ENCODE data around the gene GRM8. TPM values are rescaled to one million over a fixed set of nuclear protein-coding genes. Genes with fewer than 3 reads are reported as not detected.

Gene GRM8
- polyA plus RNA-seq, 1 donor from 2014 or later: 1.5 TPM

DNA sequence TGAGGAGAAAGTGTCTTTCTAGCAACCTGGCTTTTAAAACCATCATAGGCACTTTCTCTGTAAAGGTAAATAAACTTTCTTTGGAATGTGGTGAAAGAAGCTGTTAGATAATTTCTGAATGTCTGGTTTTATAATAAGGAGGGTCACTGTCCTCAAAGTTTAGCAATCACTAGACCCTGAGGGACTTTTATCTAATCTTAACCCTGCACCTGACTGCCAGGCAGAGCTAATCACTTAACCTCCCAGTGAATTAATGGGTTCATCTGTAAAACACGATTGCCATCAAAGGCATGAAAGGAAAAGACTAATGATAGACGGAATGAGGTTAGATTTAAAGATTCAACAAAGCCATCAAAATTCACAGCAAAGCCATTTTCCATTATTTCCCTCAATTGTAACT, 553.8 kb downstream of the GRM8 start:
- TF ChIP-seq MXI1 (conservative IDR thresholded peaks at IDR 0.05; ENCODE audit: poor library complexity, severe bottlenecking) (no peak), TAF1 (IDR thresholded peaks at IDR 0.05; ENCODE audit: low read depth) (no peak), SMC3 (conservative IDR thresholded peaks at IDR 0.05; ENCODE audit: poor library complexity) (no peak), EZH2 (IDR thresholded peaks at IDR 0.05; ENCODE audit: borderline replicate concordance, insufficient read depth, low read length, poor library complexity, severe bottlenecking) (no peak), EP300 (conservative IDR thresholded peaks at IDR 0.05; ENCODE audit: poor library complexity, severe bottlenecking) (no peak), RAD21 (conservative IDR thresholded peaks at IDR 0.05) (no peak), CTCF (IDR thresholded peaks at IDR 0.05; ENCODE audit: poor library complexity, severe bottlenecking) (no peak), POLR2AphosphoS5 (IDR thresholded peaks at IDR 0.05) (no peak)
- TF ChIP-seq, protein P1, sequence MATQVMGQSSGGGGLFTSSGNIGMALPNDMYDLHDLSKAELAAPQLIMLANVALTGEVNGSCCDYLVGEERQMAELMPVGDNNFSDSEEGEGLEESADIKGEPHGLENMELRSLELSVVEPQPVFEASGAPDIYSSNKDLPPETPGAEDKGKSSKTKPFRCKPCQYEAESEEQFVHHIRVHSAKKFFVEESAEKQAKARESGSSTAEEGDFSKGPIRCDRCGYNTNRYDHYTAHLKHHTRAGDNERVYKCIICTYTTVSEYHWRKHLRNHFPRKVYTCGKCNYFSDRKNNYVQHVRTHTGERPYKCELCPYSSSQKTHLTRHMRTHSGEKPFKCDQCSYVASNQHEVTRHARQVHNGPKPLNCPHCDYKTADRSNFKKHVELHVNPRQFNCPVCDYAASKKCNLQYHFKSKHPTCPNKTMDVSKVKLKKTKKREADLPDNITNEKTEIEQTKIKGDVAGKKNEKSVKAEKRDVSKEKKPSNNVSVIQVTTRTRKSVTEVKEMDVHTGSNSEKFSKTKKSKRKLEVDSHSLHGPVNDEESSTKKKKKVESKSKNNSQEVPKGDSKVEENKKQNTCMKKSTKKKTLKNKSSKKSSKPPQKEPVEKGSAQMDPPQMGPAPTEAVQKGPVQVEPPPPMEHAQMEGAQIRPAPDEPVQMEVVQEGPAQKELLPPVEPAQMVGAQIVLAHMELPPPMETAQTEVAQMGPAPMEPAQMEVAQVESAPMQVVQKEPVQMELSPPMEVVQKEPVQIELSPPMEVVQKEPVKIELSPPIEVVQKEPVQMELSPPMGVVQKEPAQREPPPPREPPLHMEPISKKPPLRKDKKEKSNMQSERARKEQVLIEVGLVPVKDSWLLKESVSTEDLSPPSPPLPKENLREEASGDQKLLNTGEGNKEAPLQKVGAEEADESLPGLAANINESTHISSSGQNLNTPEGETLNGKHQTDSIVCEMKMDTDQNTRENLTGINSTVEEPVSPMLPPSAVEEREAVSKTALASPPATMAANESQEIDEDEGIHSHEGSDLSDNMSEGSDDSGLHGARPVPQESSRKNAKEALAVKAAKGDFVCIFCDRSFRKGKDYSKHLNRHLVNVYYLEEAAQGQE (IDR thresholded peaks at IDR 0.05; ENCODE audit: borderline replicate concordance): no peak
- Histone ChIP-seq H3K9me2 (ENCODE audit: insufficient read depth, low read length) (no peaks in the 10 kb centered on the region), H3K36me3 (ENCODE audit: insufficient read depth, low read length) (no peaks in the 10 kb centered on the region), H3F3A (ENCODE audit: insufficient read depth, low read length, poor library complexity, severe bottlenecking) (no peaks in the 10 kb centered on the region), H3K79me2 (replicated peaks; ENCODE audit: insufficient read depth, low read length) (no peaks in the 10 kb centered on the region), H4K20me1 (ENCODE audit: insufficient read depth) (no peaks in the 10 kb centered on the region), H3K27me3 (ENCODE audit: insufficient read depth, low read depth, low read length) (no peaks in the 10 kb centered on the region), H2AFZ (ENCODE audit: low read depth, low read length) (no peak overlapping the region), H3K4me3 (ENCODE audit: low read length) (no peak overlapping the region), H3K27ac (ENCODE audit: low read length) (no peak overlapping the region), H3K9me3 (ENCODE audit: low read length) (no peaks in the 10 kb centered on the region), H3K4me2 (ENCODE audit: low read length) (no peak overlapping the region), H3K9ac (ENCODE audit: low read length) (no peak overlapping the region)

- Histone ChIP-seq H3K4me2 (ENCODE audit: low read length) (no peak overlapping the region), H3F3A (ENCODE audit: insufficient read depth, low read length, poor library complexity, severe bottlenecking) (no peaks in the 10 kb centered on the region), H3K27ac (ENCODE audit: low read length) (no peak overlapping the region), H3K9me3 (ENCODE audit: low read length) (no peaks in the 10 kb centered on the region), H3K79me2 (replicated peaks; ENCODE audit: insufficient read depth, low read length) (no peaks in the 10 kb centered on the region), H3K36me3 (ENCODE audit: insufficient read depth, low read length) (no peaks in the 10 kb centered on the region), H2AFZ (ENCODE audit: low read depth, low read length) (no peak overlapping the region), H3K4me3 (ENCODE audit: low read length) (no peak overlapping the region), H3K9me2 (ENCODE audit: insufficient read depth, low read length) (no peaks in the 10 kb centered on the region), H3K27me3 (ENCODE audit: insufficient read depth, low read depth, low read length) (no peaks in the 10 kb centered on the region), H3K9ac (ENCODE audit: low read length) (no peak overlapping the region), H4K20me1 (ENCODE audit: insufficient read depth) (no peaks in the 10 kb centered on the region)
- TF ChIP-seq EZH2 (IDR thresholded peaks at IDR 0.05; ENCODE audit: borderline replicate concordance, insufficient read depth, low read length, poor library complexity, severe bottlenecking): no peak
- TF ChIP-seq POLR2AphosphoS5 (IDR thresholded peaks at IDR 0.05): no peak
- TF ChIP-seq, protein P1 (IDR thresholded peaks at IDR 0.05; ENCODE audit: borderline replicate concordance): no peak
- no peak for TF ChIP-seq TAF1 (IDR thresholded peaks at IDR 0.05; ENCODE audit: low read depth)
- TF ChIP-seq RAD21 (conservative IDR thresholded peaks at IDR 0.05): no peak
- no peak for TF ChIP-seq EP300 (conservative IDR thresholded peaks at IDR 0.05; ENCODE audit: poor library complexity, severe bottlenecking)
- TF ChIP-seq MXI1 (conservative IDR thresholded peaks at IDR 0.05; ENCODE audit: poor library complexity, severe bottlenecking): no peak
These were observed 554.3 kb downstream of the GRM8 start for GRCh38 chr7:126698446-126698845.

All from neural cell (in vitro differentiated cells).